ENCODE results near the gene NBAS. TPM values are rescaled to one million over a fixed set of nuclear protein-coding genes. Genes with fewer than 3 reads are reported as not detected.

NBAS gene
- polyA plus RNA-seq, 1 of the 3 experiments (the other 2 are of a cell fraction) = 12.0 TPM

- Histone ChIP-seq H3K36me3 (replicated peaks in 1 of 2; ENCODE audit: control insufficient read depth in 1 of 2, insufficient read depth in 2 of 2, low read length in 1 of 2) (peaks cover 20% of the 10 kb centered on the region in 2 experiments), H3K27ac (ENCODE audit: low read depth in 2 of 2, low read length in 1 of 2) (no peak overlapping the region), H3K4me3 (ENCODE audit: low read depth in 2 of 2, low read length in 1 of 2) (no peak overlapping the region), H3K4me1 (ENCODE audit: control insufficient read depth in 1 of 2, insufficient read depth in 2 of 2, low read depth in 1 of 2, low read length in 1 of 2) (no peaks in the 10 kb centered on the region), H3K9ac (no peak overlapping the region), H3K27me3 (ENCODE audit: insufficient read depth) (no peaks in the 10 kb centered on the region), H3K79me2 (ENCODE audit: insufficient read depth) (no peaks in the 10 kb centered on the region), H3K9me3 (no peaks in the 10 kb centered on the region), H3F3A (replicated peaks; ENCODE audit: insufficient read depth) (no peaks in the 10 kb centered on the region), H3K9me2 (no peaks in the 10 kb centered on the region), H4K20me1 (ENCODE audit: insufficient read depth) (no peaks in the 10 kb centered on the region), H2AFZ (ENCODE audit: low read depth) (no peak overlapping the region), H3K4me2 (no peak overlapping the region)
- WGBS (ENCODE audit: low lambda C conversion rate) = 95% methylated on average over 3 of the region's 3 CpGs
- CTCF ChIA-PET = no interaction called here
- POLR2A ChIA-PET = no interaction called here
- no peak for DNase-seq
- TF ChIP-seq, protein P1, sequence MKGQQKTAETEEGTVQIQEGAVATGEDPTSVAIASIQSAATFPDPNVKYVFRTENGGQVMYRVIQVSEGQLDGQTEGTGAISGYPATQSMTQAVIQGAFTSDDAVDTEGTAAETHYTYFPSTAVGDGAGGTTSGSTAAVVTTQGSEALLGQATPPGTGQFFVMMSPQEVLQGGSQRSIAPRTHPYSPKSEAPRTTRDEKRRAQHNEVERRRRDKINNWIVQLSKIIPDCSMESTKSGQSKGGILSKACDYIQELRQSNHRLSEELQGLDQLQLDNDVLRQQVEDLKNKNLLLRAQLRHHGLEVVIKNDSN (IDR thresholded peaks at IDR 0.05; ENCODE audit: borderline replicate concordance, low read depth) = no peak
- TF ChIP-seq MXI1 (IDR thresholded peaks at IDR 0.05; ENCODE audit: low read depth, low read length) (no peak), CHD2 (IDR thresholded peaks at IDR 0.05; ENCODE audit: low read length, partially characterized antibody) (no peak), FOSL2 (IDR thresholded peaks at IDR 0.05; ENCODE audit: borderline replicate concordance, low read depth) (no peak), ZBTB33 (IDR thresholded peaks at IDR 0.05; ENCODE audit: borderline replicate concordance, low read depth) (no peak), GABPA (IDR thresholded peaks at IDR 0.05; ENCODE audit: low read depth) (no peak), EP300 (IDR thresholded peaks at IDR 0.05; ENCODE audit: borderline replicate concordance in 1 of 2, low read depth in 1 of 2, low read length in 1 of 2) (no peak), NFIC (IDR thresholded peaks at IDR 0.05; ENCODE audit: borderline replicate concordance) (no peak), ELF1 (IDR thresholded peaks at IDR 0.05) (no peak)
- TF ChIP-seq, protein P2, sequence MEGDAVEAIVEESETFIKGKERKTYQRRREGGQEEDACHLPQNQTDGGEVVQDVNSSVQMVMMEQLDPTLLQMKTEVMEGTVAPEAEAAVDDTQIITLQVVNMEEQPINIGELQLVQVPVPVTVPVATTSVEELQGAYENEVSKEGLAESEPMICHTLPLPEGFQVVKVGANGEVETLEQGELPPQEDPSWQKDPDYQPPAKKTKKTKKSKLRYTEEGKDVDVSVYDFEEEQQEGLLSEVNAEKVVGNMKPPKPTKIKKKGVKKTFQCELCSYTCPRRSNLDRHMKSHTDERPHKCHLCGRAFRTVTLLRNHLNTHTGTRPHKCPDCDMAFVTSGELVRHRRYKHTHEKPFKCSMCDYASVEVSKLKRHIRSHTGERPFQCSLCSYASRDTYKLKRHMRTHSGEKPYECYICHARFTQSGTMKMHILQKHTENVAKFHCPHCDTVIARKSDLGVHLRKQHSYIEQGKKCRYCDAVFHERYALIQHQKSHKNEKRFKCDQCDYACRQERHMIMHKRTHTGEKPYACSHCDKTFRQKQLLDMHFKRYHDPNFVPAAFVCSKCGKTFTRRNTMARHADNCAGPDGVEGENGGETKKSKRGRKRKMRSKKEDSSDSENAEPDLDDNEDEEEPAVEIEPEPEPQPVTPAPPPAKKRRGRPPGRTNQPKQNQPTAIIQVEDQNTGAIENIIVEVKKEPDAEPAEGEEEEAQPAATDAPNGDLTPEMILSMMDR (IDR thresholded peaks at IDR 0.05) = no peak
Measured at GRCh38 chr2:15278296-15278695, 282.8 kb downstream of the NBAS start.

GRCh38 chr2:15275346-15275745 lies 285.8 kb downstream of the NBAS start:
- POLR2A ChIA-PET = no interaction called here
- WGBS (ENCODE audit: low lambda C conversion rate) = 87% methylated on average over 2 of the region's 2 CpGs

More at GRCh38 chr2:15275346-15275745, 285.8 kb downstream of the NBAS start:
- Histone ChIP-seq H3K4me1 (ENCODE audit: control insufficient read depth in 1 of 2, insufficient read depth in 2 of 2, low read depth in 1 of 2, low read length in 1 of 2) (no peaks in the 10 kb centered on the region; a peak in 1 of 4 replicates), H3K9ac (no peak overlapping the region), H3K27ac (ENCODE audit: low read depth in 2 of 2, low read length in 1 of 2) (no peak overlapping the region), H2AFZ (ENCODE audit: low read depth) (no peak overlapping the region), H3F3A (replicated peaks; ENCODE audit: insufficient read depth) (no peaks in the 10 kb centered on the region), H3K4me3 (ENCODE audit: low read depth in 2 of 2, low read length in 1 of 2) (no peak overlapping the region), H3K9me3 (no peaks in the 10 kb centered on the region), H3K9me2 (no peaks in the 10 kb centered on the region; the same call in 1 of the 2 replicates), H3K36me3 (replicated peaks in 1 of 2; ENCODE audit: control insufficient read depth in 1 of 2, insufficient read depth in 2 of 2, low read length in 1 of 2) (peaks cover 10 to 16% of the 10 kb centered on the region in 2 experiments), H3K27me3 (ENCODE audit: insufficient read depth) (no peaks in the 10 kb centered on the region), H4K20me1 (ENCODE audit: insufficient read depth) (no peaks in the 10 kb centered on the region), H3K79me2 (ENCODE audit: insufficient read depth) (no peaks in the 10 kb centered on the region), H3K4me2 (no peak overlapping the region)
- DNase-seq = no peak
- CTCF ChIA-PET = no interaction called here
- no peak for TF ChIP-seq MEF2A (IDR thresholded peaks at IDR 0.05; ENCODE audit: borderline replicate concordance, low read depth)
- no peak for TF ChIP-seq EZH2phosphoT487 (IDR thresholded peaks at IDR 0.05; ENCODE audit: borderline replicate concordance, low read depth)
- TF ChIP-seq RCOR1 (IDR thresholded peaks at IDR 0.05; ENCODE audit: low read length) = no peak
- TF ChIP-seq RFX5 (IDR thresholded peaks at IDR 0.05; ENCODE audit: low read length) = no peak

All from SK-N-SH (cell line).